WTC11 (cell line): ENCODE results near the gene MAN1A2. TPM values are rescaled to one million over a fixed set of nuclear protein-coding genes. Genes with fewer than 3 reads are reported as not detected.

Experiments used
- ATAC-seq: fragments of 200-7000 bp; cut with Tn5 transposase; 2 replicates; pipeline ENCODE4 v1.10.0; 2021; ENCODE audit warnings: mild to moderate bottlenecking, moderate library complexity
- CTCF ChIA-PET: fragments of 300-600 bp; sonication (Branson Sonifier 250); formaldehyde crosslinking; loops from one replicate; lab custom pipeline; 2021; ENCODE audit warnings: antibody characterized with exemption; lab: Charles Lee
- POLR2A ChIA-PET: fragments of 350-600 bp; sonication (Branson Sonifier 250); formaldehyde crosslinking; loops from one replicate; lab custom pipeline; 2021; ENCODE audit warnings: antibody characterized with exemption; lab: Charles Lee
- DNase-seq: peaks from one replicate; pipeline ENCODE4 v3.0.0; 2021; ENCODE audit warnings: low spot score
- H3K27ac Mint-ChIP-seq: 2 replicates; pipeline ENCODE4 v1.8.0; 2021; ENCODE audit warnings: mixed read lengths
- H3K27me3 Mint-ChIP-seq: 2 replicates; pipeline ENCODE4 v1.8.0; 2021; ENCODE audit warnings: low read depth, mild to moderate bottlenecking, moderate library complexity, mixed read lengths
- H3K36me3 Mint-ChIP-seq: 2 replicates; pipeline ENCODE4 v1.8.0; 2021; ENCODE audit warnings: mixed read lengths
- H3K4me1 Mint-ChIP-seq: 2 replicates; pipeline ENCODE4 v1.8.0; 2022; ENCODE audit warnings: mixed read lengths
- H3K4me3 Mint-ChIP-seq: 2 replicates; pipeline ENCODE4 v1.8.0; 2021; ENCODE audit warnings: mild to moderate bottlenecking, moderate library complexity, mixed read lengths
- H3K9me3 Mint-ChIP-seq: 2 replicates; pipeline ENCODE4 v1.8.0; 2021; ENCODE audit warnings: mixed read lengths
- EMX1 ChIP-seq: fragments of 250-450 bp; sonication (Bioruptor Pico); IDR thresholded peaks from 2 replicates; pipeline ENCODE4 v1.8.0; 2021; ENCODE audit warnings: mild to moderate bottlenecking
- FOXJ3 ChIP-seq: sonication (generic); formaldehyde crosslinking; IDR thresholded peaks from 2 replicates; pipeline ENCODE4 v1.9.0; 2021; ENCODE audit warnings: missing genetic modification reagents, mild to moderate bottlenecking, borderline replicate concordance
- FOXP1 ChIP-seq: sonication (generic); formaldehyde crosslinking; IDR thresholded peaks from 2 replicates; pipeline ENCODE4 v1.8.0; 2022; ENCODE audit warnings: missing genetic modification reagents, mild to moderate bottlenecking, moderate library complexity, borderline replicate concordance
- FOXP4 ChIP-seq: sonication (generic); formaldehyde crosslinking; IDR thresholded peaks from 2 replicates; pipeline ENCODE4 v1.8.0; 2022; ENCODE audit warnings: mild to moderate bottlenecking, missing genetic modification reagents
- MAX ChIP-seq: sonication (generic); formaldehyde crosslinking; IDR thresholded peaks from 2 replicates; pipeline ENCODE4 v1.8.0; 2022; ENCODE audit warnings: mild to moderate bottlenecking, missing genetic modification reagents
- NFATC4 ChIP-seq: fragments of 250-450 bp; sonication (Bioruptor Pico); IDR thresholded peaks from 2 replicates; pipeline ENCODE4 v1.9.0; 2021; ENCODE audit warnings: mild to moderate bottlenecking
- NFYB ChIP-seq: sonication (generic); formaldehyde crosslinking; conservative IDR thresholded peaks from 2 replicates; pipeline ENCODE4 v1.8.0; 2022; ENCODE audit warnings: low read depth, missing genetic modification reagents
- SMAD3 ChIP-seq: sonication (generic); formaldehyde crosslinking; IDR thresholded peaks from 2 replicates; pipeline ENCODE4 v1.8.0; 2022; ENCODE audit warnings: missing genetic modification reagents, mild to moderate bottlenecking, borderline replicate concordance
- USF2 ChIP-seq: sonication (generic); formaldehyde crosslinking; IDR thresholded peaks from 2 replicates; pipeline ENCODE4 v1.8.1; 2023; ENCODE audit warnings: mild to moderate bottlenecking, missing genetic modification reagents, moderate library complexity
- ZNF512 ChIP-seq: sonication (generic); formaldehyde crosslinking; IDR thresholded peaks from 2 replicates; pipeline ENCODE4 v1.8.1; 2022; ENCODE audit warnings: missing genetic modification reagents, borderline replicate concordance
- total RNA-seq: library from RNA; stranded (reverse); gene quantifications from 3 replicates; pipeline ENCODE4 v1.2.3, GENCODE V29; 2021
- TF ChIP-seq, protein P1 (sequence below): sonication (generic); formaldehyde crosslinking; IDR thresholded peaks from 2 replicates; pipeline ENCODE4 v1.8.1; 2022; ENCODE audit warnings: mild to moderate bottlenecking, missing genetic modification reagents, moderate library complexity, borderline replicate concordance
- TF ChIP-seq, protein P2 (sequence below): sonication (generic); formaldehyde crosslinking; IDR thresholded peaks from 2 replicates; pipeline ENCODE4 v1.8.1; 2023; ENCODE audit warnings: mild to moderate bottlenecking, missing genetic modification reagents
- TF ChIP-seq, protein P3 (sequence below): sonication (generic); formaldehyde crosslinking; IDR thresholded peaks from 2 replicates; pipeline ENCODE4 v1.8.0; 2023; ENCODE audit warnings: missing genetic modification reagents

Gene MAN1A2
- total RNA-seq, 1 experiment from 2014 or later, result 16.0 TPM

DNA sequence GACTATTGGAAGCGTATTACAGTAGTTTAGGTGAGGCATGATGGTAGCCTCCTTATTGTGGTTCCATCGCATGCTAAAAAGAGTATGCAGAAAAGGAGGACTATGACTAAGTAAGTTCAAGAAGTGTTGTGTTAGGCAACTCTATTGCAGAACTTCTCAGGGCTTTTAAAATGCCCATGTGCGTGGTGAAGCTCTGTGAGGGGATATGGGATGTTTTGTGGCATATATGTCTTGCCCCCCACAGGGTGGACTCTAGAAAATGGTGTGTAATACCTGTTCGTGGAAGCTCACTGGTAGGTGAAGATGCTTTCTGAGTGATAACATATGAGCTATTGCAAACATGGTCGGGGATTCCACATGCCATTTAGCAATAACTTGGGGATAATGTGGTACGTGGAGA, 31.7 kb downstream of the MAN1A2 start:
- H3K27ac Mint-ChIP-seq, result no peak overlapping the region
- peaks cover 6% of the 10 kb centered on the region; the same call in 1 of the 2 replicates for H3K4me1 Mint-ChIP-seq
- no peak for ATAC-seq

GRCh38 chr1:117401761-117402160, 34.5 kb downstream of the MAN1A2 start:
- DNase-seq (no peak), ATAC-seq (no peak)
- POLR2A ChIA-PET, result no interaction called here
- Mint-ChIP-seq H3K9me3 (peaks cover 35% of the 10 kb centered on the region), H3K27ac (no peak overlapping the region), H3K27me3 (no peaks in the 10 kb centered on the region), H3K4me1 (no peaks in the 10 kb centered on the region), H3K4me3 (no peak overlapping the region), H3K36me3 (peaks cover 27% of the 10 kb centered on the region)
- CTCF ChIA-PET, result no interaction called here
- no peak for TF ChIP-seq NFYB (CRISPR knock-in tag)

More for the DNA sequence above, 31.7 kb downstream of the MAN1A2 start:
- peaks cover 33% of the 10 kb centered on the region for H3K9me3 Mint-ChIP-seq
- TF ChIP-seq NFATC4 (CRISPR knock-in tag), result no peak
- TF ChIP-seq MAX (CRISPR knock-in tag), result no peak
- no peak for TF ChIP-seq USF2 (CRISPR knock-in tag)
- TF ChIP-seq, protein P1, sequence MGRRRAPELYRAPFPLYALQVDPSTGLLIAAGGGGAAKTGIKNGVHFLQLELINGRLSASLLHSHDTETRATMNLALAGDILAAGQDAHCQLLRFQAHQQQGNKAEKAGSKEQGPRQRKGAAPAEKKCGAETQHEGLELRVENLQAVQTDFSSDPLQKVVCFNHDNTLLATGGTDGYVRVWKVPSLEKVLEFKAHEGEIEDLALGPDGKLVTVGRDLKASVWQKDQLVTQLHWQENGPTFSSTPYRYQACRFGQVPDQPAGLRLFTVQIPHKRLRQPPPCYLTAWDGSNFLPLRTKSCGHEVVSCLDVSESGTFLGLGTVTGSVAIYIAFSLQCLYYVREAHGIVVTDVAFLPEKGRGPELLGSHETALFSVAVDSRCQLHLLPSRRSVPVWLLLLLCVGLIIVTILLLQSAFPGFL (CRISPR knock-in tag), result no peak
- TF ChIP-seq ZNF512 (CRISPR knock-in tag), result no peak
- no peak for TF ChIP-seq FOXP1 (CRISPR knock-in tag)
- TF ChIP-seq FOXP4, result no peak
- TF ChIP-seq, protein P2, sequence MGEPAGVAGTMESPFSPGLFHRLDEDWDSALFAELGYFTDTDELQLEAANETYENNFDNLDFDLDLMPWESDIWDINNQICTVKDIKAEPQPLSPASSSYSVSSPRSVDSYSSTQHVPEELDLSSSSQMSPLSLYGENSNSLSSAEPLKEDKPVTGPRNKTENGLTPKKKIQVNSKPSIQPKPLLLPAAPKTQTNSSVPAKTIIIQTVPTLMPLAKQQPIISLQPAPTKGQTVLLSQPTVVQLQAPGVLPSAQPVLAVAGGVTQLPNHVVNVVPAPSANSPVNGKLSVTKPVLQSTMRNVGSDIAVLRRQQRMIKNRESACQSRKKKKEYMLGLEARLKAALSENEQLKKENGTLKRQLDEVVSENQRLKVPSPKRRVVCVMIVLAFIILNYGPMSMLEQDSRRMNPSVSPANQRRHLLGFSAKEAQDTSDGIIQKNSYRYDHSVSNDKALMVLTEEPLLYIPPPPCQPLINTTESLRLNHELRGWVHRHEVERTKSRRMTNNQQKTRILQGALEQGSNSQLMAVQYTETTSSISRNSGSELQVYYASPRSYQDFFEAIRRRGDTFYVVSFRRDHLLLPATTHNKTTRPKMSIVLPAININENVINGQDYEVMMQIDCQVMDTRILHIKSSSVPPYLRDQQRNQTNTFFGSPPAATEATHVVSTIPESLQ (CRISPR knock-in tag), result no peak
- no peak for TF ChIP-seq FOXJ3 (CRISPR knock-in tag)
- TF ChIP-seq, all 79 proteins: peak for 0
- Mint-ChIP-seq H3K36me3 (peaks cover 18% of the 10 kb centered on the region), H3K4me3 (no peak overlapping the region), H3K27me3 (no peaks in the 10 kb centered on the region)
- ChIA-PET POLR2A (no interaction called here), CTCF (no interaction called here)
- no peak for DNase-seq

- CTCF ChIA-PET, result no interaction called here
- DNase-seq (no peak), ATAC-seq (no peak)
- Mint-ChIP-seq H3K4me1 (peaks cover 8% of the 10 kb centered on the region), H3K27ac (no peak overlapping the region), H3K4me3 (no peak overlapping the region), H3K9me3 (peaks cover 30% of the 10 kb centered on the region), H3K36me3 (peaks cover 27% of the 10 kb centered on the region), H3K27me3 (no peaks in the 10 kb centered on the region)
- TF ChIP-seq, protein P3, sequence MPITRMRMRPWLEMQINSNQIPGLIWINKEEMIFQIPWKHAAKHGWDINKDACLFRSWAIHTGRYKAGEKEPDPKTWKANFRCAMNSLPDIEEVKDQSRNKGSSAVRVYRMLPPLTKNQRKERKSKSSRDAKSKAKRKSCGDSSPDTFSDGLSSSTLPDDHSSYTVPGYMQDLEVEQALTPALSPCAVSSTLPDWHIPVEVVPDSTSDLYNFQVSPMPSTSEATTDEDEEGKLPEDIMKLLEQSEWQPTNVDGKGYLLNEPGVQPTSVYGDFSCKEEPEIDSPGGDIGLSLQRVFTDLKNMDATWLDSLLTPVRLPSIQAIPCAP (CRISPR knock-in tag), result no peak
- no peak for TF ChIP-seq SMAD3 (CRISPR knock-in tag)
- TF ChIP-seq EMX1 (CRISPR knock-in tag), result no peak
- TF ChIP-seq FOXP4, result no peak
- no peak for TF ChIP-seq USF2 (CRISPR knock-in tag)
- POLR2A ChIA-PET, result no interaction called here
Observed at GRCh38 chr1:117403597-117403996, 36.3 kb downstream of the MAN1A2 start.
